ENCODE results near the gene NUDT1.

NUDT1 gene

GRCh38 chr7:2205036-2205780, 36.8 kb upstream of the NUDT1 start:
- DNase-seq: no peak

GRCh38 chr7:2208712-2209111, 33.3 kb upstream of the NUDT1 start:
- DNase-seq: no peak

- DNase-seq: peak; percentile 50
Observed at GRCh38 chr7:2209146-2209960, 32.7 kb upstream of the NUDT1 start.

DNA sequence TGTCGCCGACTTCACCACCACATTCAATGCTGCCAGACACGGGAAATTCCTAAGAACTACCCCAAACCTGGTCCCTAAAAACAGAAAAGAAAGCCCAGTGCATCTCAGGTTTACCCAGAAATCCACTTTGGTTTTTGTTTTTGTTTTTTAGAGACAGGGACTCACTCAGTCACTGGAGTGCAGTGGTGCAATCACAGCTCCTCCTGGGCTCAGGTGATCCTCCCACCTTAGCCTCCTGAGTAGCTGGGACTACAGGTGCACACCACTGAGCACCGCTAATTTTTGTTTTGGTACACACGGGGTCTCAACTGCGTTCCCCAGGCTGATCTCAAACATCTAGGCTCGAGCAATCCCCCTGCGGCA, 32.1 kb upstream of the NUDT1 start:
- no peak for DNase-seq

- no peak for DNase-seq
Observed at GRCh38 chr7:2210551-2211258, 31.3 kb upstream of the NUDT1 start.

DNA sequence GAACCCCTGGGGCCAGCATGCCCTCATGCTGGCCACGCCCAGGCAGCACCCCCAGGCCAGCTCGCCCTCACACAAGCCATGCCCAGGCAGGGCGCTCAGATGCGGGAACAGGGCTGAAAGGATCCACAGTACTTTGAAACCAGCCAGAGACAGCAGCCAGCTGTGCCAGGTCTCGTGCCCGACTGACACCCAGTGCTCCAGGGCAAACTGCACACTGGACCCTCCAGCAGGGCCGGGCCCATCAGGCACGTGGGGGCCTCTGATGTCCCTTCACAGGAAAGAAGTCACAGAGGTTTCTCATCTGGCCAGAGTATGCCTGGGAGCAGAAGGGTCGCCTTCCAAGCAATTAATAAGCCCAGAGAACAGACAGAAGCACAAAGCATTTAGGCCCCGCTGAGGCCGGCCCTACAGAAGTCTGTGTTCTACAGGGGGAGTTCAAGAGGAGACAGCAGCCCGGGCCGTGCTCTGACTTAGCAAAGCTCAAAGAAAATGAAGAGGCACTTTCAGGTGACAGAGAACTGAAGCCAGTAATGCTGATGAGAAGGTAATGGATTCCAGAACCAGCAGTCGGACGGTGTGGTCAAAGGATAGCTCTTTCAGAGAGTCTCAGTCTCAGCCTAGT, 30.7 kb upstream of the NUDT1 start:
- no peak for DNase-seq

GRCh38 chr7:2211926-2212325, 30.1 kb upstream of the NUDT1 start:
- no peak for DNase-seq

- DNase-seq: no peak
Observed at GRCh38 chr7:2212906-2213305, 29.1 kb upstream of the NUDT1 start.

DNA sequence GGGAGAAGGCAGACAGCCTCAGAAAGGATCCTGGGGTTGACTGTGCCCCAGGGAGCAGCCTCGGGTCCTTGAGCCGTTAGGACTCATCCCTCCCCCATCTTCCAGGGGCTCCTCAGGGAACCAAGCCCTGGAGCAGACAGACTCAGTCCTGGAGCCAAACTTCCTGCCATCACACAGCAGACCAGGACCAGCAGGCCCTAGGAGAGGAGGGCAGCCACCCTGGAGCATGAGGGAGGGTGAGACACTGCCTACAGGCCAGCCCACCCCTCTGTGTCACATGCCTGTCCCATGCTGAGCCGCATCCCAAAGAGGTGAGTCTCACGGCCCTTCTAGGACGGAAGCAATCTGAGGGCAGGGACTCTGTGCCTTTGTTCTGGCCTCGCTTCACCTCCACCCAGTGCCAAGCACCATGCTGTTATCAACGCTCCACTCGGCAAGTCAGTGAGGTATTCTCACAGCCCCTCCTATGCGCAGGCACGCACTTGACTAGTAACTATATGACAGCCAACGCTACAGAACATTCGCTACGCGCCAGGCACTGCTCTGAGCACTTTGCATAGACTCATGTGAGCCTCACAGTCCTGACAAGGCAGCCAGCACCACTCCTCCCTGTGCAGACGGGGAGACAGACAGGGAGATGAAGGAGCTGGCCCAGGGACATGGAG, 28.3 kb upstream of the NUDT1 start:
- DNase-seq: no peak

- DNase-seq: peak; percentile 29
Observed at GRCh38 chr7:2214636-2215035, 27.4 kb upstream of the NUDT1 start.

DNA sequence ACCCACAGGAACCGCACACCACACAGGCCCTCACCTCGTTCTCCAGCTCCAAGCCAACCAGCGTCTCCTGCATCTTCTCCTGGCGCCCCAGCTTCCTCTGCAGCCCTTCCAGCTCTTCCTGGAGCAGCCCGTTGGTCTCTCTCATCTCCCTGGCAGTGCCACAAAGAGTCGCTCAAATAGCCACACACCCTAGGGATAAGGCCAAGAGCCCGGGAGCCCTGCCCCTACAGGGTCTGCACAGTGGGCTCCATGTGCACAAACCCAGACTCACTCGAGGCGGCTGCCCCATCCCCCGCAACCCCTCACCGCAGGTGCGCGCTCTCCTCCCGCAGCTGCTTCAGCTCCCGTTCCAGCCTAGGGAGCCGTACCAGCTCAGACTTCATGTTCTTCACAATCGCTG, 26.2 kb upstream of the NUDT1 start:
- DNase-seq: no peak

DNA sequence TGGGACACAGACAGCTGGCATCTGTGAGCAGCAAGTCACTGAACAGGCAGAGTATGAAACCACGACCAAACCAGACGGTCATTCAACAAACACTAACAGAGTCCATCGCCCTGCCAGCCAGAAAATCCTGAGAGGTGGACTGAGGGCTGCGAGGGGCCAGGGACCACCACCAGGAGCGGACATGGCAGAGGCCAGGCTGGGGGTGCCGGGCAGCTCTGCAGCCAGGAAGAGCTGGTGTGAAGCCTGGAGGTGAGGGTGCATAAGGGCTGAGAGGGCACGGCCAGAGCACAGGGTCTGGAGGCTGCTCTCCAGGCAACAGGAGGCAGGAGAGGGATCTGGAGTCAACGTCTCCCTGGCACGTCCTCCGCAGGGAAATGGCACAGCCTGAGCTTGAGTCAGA, 24.8 kb upstream of the NUDT1 start:
- DNase-seq: no peak

DNA sequence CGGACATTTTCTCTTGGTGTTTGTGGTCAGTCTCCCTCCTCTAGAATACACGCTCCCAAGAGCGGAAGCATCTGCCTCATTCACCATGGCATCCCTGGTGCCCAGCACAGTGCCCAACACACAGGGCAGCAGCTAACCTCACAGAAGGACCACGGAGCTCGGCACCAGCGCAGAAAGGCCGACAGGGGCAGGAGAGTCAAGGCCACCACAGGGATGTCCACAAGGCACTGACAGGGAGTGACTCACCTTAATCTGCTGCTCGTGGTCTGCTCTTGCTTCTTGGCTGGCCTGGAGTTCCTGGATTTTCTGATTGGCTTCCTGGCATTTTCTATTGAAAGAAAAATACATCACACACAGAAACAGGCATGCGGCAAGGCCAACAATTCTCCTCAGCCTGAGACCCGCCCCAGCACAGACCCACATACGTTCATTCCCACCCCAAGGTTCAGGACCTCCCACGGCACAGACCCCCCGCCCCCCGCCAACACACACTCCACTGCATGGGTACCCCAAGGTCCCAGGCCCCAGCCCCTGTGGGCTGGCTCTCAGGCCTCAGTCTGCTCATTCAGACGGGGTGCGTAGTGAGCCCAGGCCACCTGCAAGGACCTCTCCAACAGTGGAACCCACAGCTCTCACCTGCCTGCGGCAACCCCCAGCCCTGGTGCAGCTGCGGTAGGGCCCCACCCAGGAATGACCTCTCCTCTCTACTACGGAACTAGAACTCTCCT, 24.1 kb upstream of the NUDT1 start:
- DNase-seq: no peak

DNA sequence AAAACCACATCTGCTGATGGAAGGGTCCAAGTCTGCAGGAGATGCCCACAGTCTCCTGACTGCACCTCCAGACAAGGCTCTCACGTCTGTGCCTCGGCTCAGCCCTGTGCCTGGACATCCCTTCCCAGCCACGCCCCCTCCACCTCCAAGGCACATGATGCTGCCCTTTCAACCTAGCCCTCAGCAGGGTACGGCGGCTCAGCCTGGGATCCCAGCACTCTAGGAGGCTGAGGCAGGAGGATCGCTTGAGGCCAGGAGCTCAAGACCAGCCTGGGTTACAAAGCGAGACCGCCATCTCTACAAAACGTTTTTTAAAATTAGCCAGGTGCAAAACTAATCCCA, 23.6 kb upstream of the NUDT1 start:
- no peak for DNase-seq

DNA sequence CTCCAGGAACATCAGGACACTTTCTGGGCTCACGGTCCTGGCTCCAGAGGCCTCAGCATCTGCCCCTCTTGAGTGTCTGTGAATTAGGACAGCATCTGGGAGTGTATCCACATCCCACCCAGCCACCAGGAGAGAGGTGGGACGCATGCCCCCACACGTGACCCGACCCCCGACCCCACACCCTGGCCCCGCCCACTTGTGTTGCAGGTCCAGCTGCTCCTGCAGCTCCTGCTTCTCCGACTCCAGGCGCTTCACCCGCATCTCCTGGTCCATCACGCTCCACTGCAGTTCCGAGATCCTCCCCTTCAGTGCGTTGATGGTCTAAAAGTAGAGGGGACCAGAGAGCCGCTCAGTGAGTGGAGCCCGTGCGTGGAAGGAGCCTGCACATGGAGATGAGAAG, 22.9 kb upstream of the NUDT1 start:
- no peak for DNase-seq

GRCh38 chr7:2219606-2220005, 22.4 kb upstream of the NUDT1 start:
- no peak for DNase-seq

GRCh38 chr7:2220030-2220429, 22.0 kb upstream of the NUDT1 start:
- DNase-seq: no peak

- no peak for DNase-seq
Observed at GRCh38 chr7:2220506-2220905, 21.5 kb upstream of the NUDT1 start.

DNA sequence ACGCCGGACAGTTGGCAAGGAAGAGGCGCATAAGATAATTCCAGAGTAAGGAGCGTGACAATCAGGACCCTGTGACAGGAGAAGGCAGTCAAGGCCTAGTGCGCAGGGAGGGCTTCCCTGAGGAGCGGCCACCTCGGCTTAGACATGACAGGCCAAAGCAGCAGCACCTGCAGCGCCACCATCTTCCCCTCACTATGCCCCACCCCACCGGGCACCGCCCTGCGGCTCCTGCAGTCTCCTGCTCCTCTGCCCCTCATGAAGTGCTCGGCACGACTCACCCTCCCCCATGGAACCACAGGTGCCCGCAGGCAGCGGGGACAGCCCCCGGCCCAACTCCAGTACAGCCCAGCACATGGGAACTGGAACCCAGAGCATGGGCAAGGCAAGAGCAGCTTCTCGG, 21.1 kb upstream of the NUDT1 start:
- no peak for DNase-seq

DNA sequence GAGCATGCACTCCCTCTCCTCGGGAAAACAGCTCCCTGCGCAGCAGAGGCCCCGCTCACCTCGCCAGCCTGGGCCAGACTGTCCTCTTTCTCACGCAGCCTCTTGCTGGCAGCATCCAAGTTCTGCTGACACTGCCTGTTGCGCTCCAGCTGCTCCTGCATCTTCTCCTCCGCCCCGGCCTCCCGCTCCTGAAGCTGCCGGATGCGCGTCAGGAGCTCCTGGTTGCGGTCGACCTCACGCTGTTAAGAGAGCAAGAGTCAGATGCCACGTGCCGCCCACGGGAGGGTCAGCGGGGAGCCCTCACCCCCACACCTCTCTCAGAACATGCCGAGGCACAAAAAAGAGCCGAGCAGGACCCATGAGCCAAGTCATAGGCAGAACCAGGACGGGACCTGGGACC, 19.5 kb upstream of the NUDT1 start:
- no peak for DNase-seq

DNA sequence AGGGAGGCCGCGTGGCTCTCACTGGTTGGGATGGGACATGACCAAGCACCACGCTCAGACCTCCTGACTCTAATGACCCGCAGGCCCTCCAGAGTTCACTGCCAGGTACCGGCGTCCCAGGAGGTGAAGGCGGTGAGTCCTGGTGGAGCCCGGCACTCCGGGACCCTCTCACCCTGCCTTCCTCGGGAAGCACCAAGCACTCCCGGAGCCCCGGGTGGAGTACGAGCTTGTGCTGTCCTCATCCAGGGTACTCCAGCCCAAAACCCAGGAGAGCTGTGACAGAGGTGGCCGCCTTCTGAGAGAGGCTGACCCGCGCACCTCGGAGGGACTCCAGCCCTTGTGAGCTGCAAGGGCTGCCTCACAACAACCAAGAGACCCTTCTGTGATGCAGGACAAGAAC, 18.7 kb upstream of the NUDT1 start:
- no peak for DNase-seq

DNA sequence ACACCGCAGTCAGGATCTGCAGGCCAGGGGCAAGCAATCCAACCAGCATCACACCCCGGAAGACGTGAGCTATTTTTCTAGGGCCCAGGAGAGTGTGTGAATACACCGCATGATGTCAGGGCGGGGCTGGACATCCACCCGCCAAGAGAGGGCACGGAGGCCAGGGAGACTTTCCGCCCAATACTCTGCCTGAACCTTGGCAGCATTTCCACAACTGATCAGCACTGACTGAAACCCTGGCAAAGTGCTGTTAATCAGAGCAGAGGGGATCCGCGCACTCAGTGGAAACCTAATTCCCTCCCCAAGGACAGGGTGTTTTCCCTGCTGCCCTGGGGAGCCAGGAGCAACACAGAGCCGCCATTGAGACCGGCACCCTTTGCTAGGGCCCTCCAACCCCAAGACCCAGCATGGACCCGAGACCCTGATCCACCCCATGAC, 17.5 kb upstream of the NUDT1 start:
- no peak for DNase-seq
